Suprapubic skin (tissue), 4 donors: ENCODE results near the gene CHN1.

Source experiments
- EP300 ChIP-seq: sonication (generic); formaldehyde crosslinking; IDR thresholded peaks from one replicate; pipeline ENCODE4 v1.6.1; 2017; ENCODE audit warnings: antibody characterized with exemption
- POLR2A ChIP-seq, 2 donors: fragments of 450-650 bp; IDR thresholded peaks; one replicate each; pipeline ENCODE4 v1.6.1; 2017; ENCODE audit warnings: antibody characterized with exemption in 2 of 2, mild to moderate bottlenecking in 2 of 2, moderate library complexity in 2 of 2
- POLR2AphosphoS5 ChIP-seq, 3 donors: sonication (generic); formaldehyde crosslinking; IDR thresholded peaks; one replicate each; pipeline ENCODE4 v1.6.1; 2017; ENCODE audit warnings: antibody characterized with exemption in 3 of 3
- TF ChIP-seq, protein P1 (sequence below), 2 donors: fragments of 200-600 bp in 1 of 2; fragments of 450-650 bp in 1 of 2; sonication (generic) in 1 of 2; IDR thresholded peaks; one replicate each; pipeline ENCODE4 v1.5.1; 2016 to 2019; ENCODE audit warnings: antibody characterized with exemption in 2 of 2, mild to moderate bottlenecking in 1 of 2, moderate library complexity in 1 of 2

DNA sequence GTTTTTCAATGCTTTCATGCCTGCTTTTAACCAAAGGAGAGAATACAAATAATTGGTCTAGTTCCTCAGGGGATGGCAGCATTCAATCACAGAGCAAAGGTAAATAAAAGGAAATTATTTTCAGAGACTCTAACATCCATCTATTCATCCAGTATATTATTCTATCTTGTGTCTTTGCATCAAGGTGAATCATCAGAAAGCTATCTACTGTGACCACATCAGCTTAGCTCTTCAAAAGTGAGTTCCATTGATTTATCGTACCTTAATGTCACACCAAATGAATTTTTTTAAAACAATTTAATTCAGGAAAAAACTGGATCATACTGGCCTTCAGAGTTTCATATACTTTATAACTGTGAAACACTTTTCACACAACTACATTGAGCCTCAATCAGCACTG is 66.1 kb downstream of the CHN1 start:
- TF ChIP-seq, protein P1, sequence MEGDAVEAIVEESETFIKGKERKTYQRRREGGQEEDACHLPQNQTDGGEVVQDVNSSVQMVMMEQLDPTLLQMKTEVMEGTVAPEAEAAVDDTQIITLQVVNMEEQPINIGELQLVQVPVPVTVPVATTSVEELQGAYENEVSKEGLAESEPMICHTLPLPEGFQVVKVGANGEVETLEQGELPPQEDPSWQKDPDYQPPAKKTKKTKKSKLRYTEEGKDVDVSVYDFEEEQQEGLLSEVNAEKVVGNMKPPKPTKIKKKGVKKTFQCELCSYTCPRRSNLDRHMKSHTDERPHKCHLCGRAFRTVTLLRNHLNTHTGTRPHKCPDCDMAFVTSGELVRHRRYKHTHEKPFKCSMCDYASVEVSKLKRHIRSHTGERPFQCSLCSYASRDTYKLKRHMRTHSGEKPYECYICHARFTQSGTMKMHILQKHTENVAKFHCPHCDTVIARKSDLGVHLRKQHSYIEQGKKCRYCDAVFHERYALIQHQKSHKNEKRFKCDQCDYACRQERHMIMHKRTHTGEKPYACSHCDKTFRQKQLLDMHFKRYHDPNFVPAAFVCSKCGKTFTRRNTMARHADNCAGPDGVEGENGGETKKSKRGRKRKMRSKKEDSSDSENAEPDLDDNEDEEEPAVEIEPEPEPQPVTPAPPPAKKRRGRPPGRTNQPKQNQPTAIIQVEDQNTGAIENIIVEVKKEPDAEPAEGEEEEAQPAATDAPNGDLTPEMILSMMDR (IDR thresholded peaks at IDR 0.05) = no peak
- TF ChIP-seq EP300 = no peak
- TF ChIP-seq POLR2AphosphoS5 (IDR thresholded peaks at IDR 0.05) = no peak
- TF ChIP-seq POLR2A (IDR thresholded peaks at IDR 0.05) = no peak
